ENCODE measurements around the gene SMAD4. TPM values are rescaled to one million over a fixed set of nuclear protein-coding genes. Genes with fewer than 3 reads are reported as not detected.

SMAD4 gene
- total RNA-seq, 1 donor from 2014 or later: 165 TPM

- Mint-ChIP-seq H3K27ac (no peak overlapping the region), H3K4me1 (ENCODE audit: low read depth) (no peaks in the 10 kb centered on the region), H3K27me3 (no peaks in the 10 kb centered on the region), H3K4me3 (ENCODE audit: low read depth) (no peak overlapping the region), H3K36me3 (ENCODE audit: insufficient read depth) (no peaks in the 10 kb centered on the region), H3K9me3 (ENCODE audit: low read depth) (no peaks in the 10 kb centered on the region)
- DNase-seq (ENCODE audit: low spot score, unreplicated experiment): no peak
- TF ChIP-seq CTCF (IDR thresholded peaks at IDR 0.05; ENCODE audit: unreplicated experiment): no peak
Observed at GRCh38 chr18:51132256-51132935, 102.4 kb downstream of the SMAD4 start.

- no peak for TF ChIP-seq CTCF (IDR thresholded peaks at IDR 0.05; ENCODE audit: unreplicated experiment)
- H3K27ac Mint-ChIP-seq: no peak overlapping the region
- H3K36me3 Mint-ChIP-seq (ENCODE audit: insufficient read depth): no peaks in the 10 kb centered on the region
- H3K4me1 Mint-ChIP-seq (ENCODE audit: low read depth): no peaks in the 10 kb centered on the region
- DNase-seq (ENCODE audit: low spot score, unreplicated experiment): no peak
- no peaks in the 10 kb centered on the region for H3K9me3 Mint-ChIP-seq (ENCODE audit: low read depth)
- H3K27me3 Mint-ChIP-seq: no peaks in the 10 kb centered on the region
- no peak overlapping the region for H3K4me3 Mint-ChIP-seq (ENCODE audit: low read depth)
Observed at GRCh38 chr18:51133580-51134160, 103.7 kb downstream of the SMAD4 start.

Other genes with a start within 250 kb of the SMAD4 start
- gene MRO, start 210.2 kb upstream of the SMAD4 start, total RNA-seq: 0.13 TPM in 1 of 2 replicates, not detected in the other
- gene ME2, start 151.1 kb upstream of the SMAD4 start, total RNA-seq: 51.8 and 54.8 TPM in 2 replicates
- gene ELAC1, start 62.2 kb upstream of the SMAD4 start, total RNA-seq: 8.5 and 9.2 TPM in 2 replicates
- gene MEX3C, start 167.5 kb downstream of the SMAD4 start, total RNA-seq: 86.2 and 91.1 TPM in 2 replicates